Breast epithelium (tissue), 4 donors: ENCODE measurements around the gene LNPK. TPM values are rescaled to one million over a fixed set of nuclear protein-coding genes. Genes with fewer than 3 reads are reported as not detected.

Experiments used
- DNase-seq, 2 donors: peaks; one replicate each; pipeline ENCODE4 v3.0.0-alpha.2; 2019; ENCODE audit warnings: low spot score in 2 of 2
- H3K27ac ChIP-seq, 2 donors: fragments of 200-600 bp; sonication (generic) in 1 of 2; one replicate each; pipeline ENCODE4 v1.5.1; 2016 to 2019; ENCODE audit warnings: mild to moderate bottlenecking in 1 of 2
- H3K27me3 ChIP-seq, 2 donors: fragments of 200-600 bp; sonication (generic) in 1 of 2; one replicate each; pipeline versions ENCODE4 v1.5.1 to v1.6.0; 2017 to 2019; ENCODE audit warnings: control low read depth in 1 of 2, mild to moderate bottlenecking in 1 of 2
- H3K36me3 ChIP-seq: fragments of 200-600 bp; one replicate; pipeline ENCODE4 v1.5.1; 2019
- H3K4me1 ChIP-seq, 2 donors: fragments of 200-600 bp; sonication (generic); one replicate each; pipeline ENCODE4 v1.5.1; 2016 to 2019; ENCODE audit warnings: control low read depth in 1 of 2
- H3K4me3 ChIP-seq, 3 donors: fragments of 200-600 bp; sonication (generic); 1 replicate in 2 of 3; 2 replicates in 1 of 3; pipeline ENCODE4 v1.5.1; 2016 to 2019; ENCODE audit warnings: mild to moderate bottlenecking in 3 of 3, moderate library complexity in 2 of 3
- H3K9me3 ChIP-seq, 2 donors: fragments of 200-600 bp; sonication (generic) in 1 of 2; one replicate each; pipeline ENCODE4 v1.5.1; 2016 to 2019; ENCODE audit warnings: control low read depth in 1 of 2
- POLR2A ChIP-seq: fragments of 450-650 bp; IDR thresholded peaks from one replicate; pipeline ENCODE4 v1.6.1; 2016; ENCODE audit warnings: antibody characterized with exemption, mild to moderate bottlenecking, moderate library complexity
- POLR2AphosphoS5 ChIP-seq, 3 donors: sonication (generic); formaldehyde crosslinking; IDR thresholded peaks; one replicate each; pipeline ENCODE4 v1.6.1; 2017; ENCODE audit warnings: antibody characterized with exemption in 3 of 3
- intact Hi-C: fragments of 100-400 bp; cut with DNase I; formaldehyde crosslinking; loops from one replicate; pipeline ENCODE4 v1.15.1; 2023; ENCODE audit warnings: low total_unique reads
- total RNA-seq, 3 donors: library from RNA; depleted of rRNA; stranded (reverse); fragments of >200 nt; gene quantifications; one replicate each; pipeline ENCODE4 v1.1.0, GENCODE V29; 2016
- TF ChIP-seq, protein P1 (sequence below), 3 donors: fragments of 450-650 bp; IDR thresholded peaks; one replicate each; pipeline ENCODE4 v1.5.1; 2016 to 2017; ENCODE audit warnings: antibody characterized with exemption in 3 of 3, mild to moderate bottlenecking in 3 of 3, moderate library complexity in 3 of 3

The LNPK gene
- total RNA-seq, 3 donors from 2014 or later = 20.0 to 30.3 (median 23.8) TPM

DNA sequence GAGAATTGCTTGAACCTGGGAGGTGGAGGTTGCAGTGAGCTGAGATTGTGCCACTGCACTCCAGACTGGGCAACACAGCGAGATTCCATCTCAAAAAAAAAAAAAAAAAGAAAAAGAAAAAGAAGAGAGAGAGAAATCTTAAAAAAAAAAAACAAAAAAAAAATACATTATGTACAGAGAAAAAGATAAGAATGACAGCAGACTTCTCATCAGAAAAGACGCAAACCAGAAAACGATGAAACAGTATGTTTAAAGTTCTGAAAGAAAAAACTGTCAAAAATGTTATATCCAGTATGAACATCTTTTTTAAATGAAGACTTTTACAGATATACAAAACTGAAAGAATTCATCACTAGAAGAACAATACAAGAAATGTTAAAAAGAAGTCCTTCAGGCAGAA is 60.4 kb downstream of the LNPK start:
- no peak for TF ChIP-seq POLR2A
- TF ChIP-seq POLR2AphosphoS5 (IDR thresholded peaks at IDR 0.05) = no peak
- TF ChIP-seq, protein P1, sequence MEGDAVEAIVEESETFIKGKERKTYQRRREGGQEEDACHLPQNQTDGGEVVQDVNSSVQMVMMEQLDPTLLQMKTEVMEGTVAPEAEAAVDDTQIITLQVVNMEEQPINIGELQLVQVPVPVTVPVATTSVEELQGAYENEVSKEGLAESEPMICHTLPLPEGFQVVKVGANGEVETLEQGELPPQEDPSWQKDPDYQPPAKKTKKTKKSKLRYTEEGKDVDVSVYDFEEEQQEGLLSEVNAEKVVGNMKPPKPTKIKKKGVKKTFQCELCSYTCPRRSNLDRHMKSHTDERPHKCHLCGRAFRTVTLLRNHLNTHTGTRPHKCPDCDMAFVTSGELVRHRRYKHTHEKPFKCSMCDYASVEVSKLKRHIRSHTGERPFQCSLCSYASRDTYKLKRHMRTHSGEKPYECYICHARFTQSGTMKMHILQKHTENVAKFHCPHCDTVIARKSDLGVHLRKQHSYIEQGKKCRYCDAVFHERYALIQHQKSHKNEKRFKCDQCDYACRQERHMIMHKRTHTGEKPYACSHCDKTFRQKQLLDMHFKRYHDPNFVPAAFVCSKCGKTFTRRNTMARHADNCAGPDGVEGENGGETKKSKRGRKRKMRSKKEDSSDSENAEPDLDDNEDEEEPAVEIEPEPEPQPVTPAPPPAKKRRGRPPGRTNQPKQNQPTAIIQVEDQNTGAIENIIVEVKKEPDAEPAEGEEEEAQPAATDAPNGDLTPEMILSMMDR (IDR thresholded peaks at IDR 0.05) = no peak
- Histone ChIP-seq H3K4me3 (no peak overlapping the region), H3K36me3 (peaks cover 4% of the 10 kb centered on the region)

DNA sequence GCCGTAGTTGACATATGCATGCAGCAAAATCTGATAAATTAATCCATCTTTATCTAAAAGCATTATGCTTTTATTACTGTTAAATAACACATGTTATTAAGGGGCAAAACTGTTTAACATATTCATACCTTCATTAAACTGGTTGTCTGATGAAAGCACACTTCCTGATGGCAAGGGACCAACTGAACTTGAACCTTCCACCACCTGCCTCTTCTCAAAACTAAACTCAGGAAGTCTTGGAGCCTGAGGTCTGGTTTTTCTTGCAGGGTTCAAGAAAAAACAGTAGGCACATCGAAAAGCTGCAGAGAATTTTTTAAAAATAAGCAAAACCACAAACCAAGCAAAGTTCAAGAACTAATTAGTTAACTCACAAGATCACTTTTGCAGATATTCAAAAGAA is 64.9 kb downstream of the LNPK start:
- Histone ChIP-seq H3K27me3 (no peaks in the 10 kb centered on the region), H3K9me3 (no peaks in the 10 kb centered on the region), H3K27ac (no peak overlapping the region), H3K4me3 (no peak overlapping the region), H3K36me3 (no peaks in the 10 kb centered on the region), H3K4me1 (no peaks in the 10 kb centered on the region)
- intact Hi-C loops = no loop called here
- TF ChIP-seq POLR2AphosphoS5 (IDR thresholded peaks at IDR 0.05) (no peak), POLR2A (no peak)
- no peak for DNase-seq

More for the DNA sequence above, 60.4 kb downstream of the LNPK start:
- Histone ChIP-seq H3K4me1 (no peaks in the 10 kb centered on the region), H3K9me3 (no peaks in the 10 kb centered on the region), H3K27ac (no peak overlapping the region), H3K27me3 (no peaks in the 10 kb centered on the region)
- no peak for DNase-seq
- intact Hi-C loops = no loop called here

GRCh38 chr2:175935289-175936181 is 66.5 kb downstream of the LNPK start:
- Histone ChIP-seq H3K4me3 (no peak overlapping the region), H3K27me3 (no peaks in the 10 kb centered on the region), H3K4me1 (no peaks in the 10 kb centered on the region), H3K9me3 (no peaks in the 10 kb centered on the region), H3K27ac (no peak overlapping the region), H3K36me3 (peaks cover 4% of the 10 kb centered on the region)
- no peak for DNase-seq
- intact Hi-C loops = no loop called here
- TF ChIP-seq POLR2A (no peak), POLR2AphosphoS5 (IDR thresholded peaks at IDR 0.05) (no peak)
- TF ChIP-seq, protein P1 (IDR thresholded peaks at IDR 0.05) = no peak

DNA sequence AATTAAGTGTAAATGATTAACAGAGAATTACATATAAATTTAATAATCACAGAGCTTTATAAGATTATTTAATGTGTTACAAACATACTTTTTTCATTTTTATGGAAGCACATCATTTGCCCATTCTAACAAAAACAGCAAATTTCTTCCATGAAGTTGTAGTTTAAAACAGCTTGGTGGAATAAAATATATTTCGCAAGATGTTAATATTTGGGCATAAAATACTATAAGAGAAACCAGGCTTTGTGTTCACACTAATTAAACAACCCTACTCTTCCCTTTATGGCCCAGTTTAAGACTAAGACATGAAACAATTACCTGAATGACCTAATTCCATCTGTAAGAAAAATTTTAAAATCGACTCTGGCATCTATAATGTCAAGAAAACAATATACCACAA is 69.4 kb downstream of the LNPK start:
- H3K27ac ChIP-seq = no peak overlapping the region
- H3K4me3 ChIP-seq = no peak overlapping the region
- no peak for TF ChIP-seq POLR2AphosphoS5 (IDR thresholded peaks at IDR 0.05)
- TF ChIP-seq POLR2A = no peak
- TF ChIP-seq, protein P1 (IDR thresholded peaks at IDR 0.05) = no peak
- H3K36me3 ChIP-seq = peaks cover 4% of the 10 kb centered on the region
- intact Hi-C loops = no loop called here
- no peaks in the 10 kb centered on the region for H3K4me1 ChIP-seq
- H3K27me3 ChIP-seq = no peaks in the 10 kb centered on the region
- no peaks in the 10 kb centered on the region for H3K9me3 ChIP-seq
- DNase-seq = no peak

GRCh38 chr2:175931805-175932204 is 70.3 kb downstream of the LNPK start:
- H3K36me3 ChIP-seq = peaks cover 4% of the 10 kb centered on the region
- intact Hi-C loops = no loop called here
- H3K9me3 ChIP-seq = no peaks in the 10 kb centered on the region
- no peaks in the 10 kb centered on the region for H3K4me1 ChIP-seq
- no peaks in the 10 kb centered on the region for H3K27me3 ChIP-seq
- TF ChIP-seq POLR2A = no peak
- no peak for TF ChIP-seq POLR2AphosphoS5 (IDR thresholded peaks at IDR 0.05)
- TF ChIP-seq, protein P1 (IDR thresholded peaks at IDR 0.05) = no peak
- H3K27ac ChIP-seq = no peak overlapping the region
- H3K4me3 ChIP-seq = no peak overlapping the region
- no peak for DNase-seq
